SK-N-SH treated with all-trans-retinoic acid at 6 μM for 48 hours (cell line): ENCODE measurements around the gene CYP2U1.

Experiments
- ATAC-seq: fragments of 200-7000 bp; cut with Tn5 transposase; 3 replicates; pipeline ENCODE4 v1.9.1; 2020; ENCODE audit warnings: mild to moderate bottlenecking, moderate library complexity
- ARNTL ChIP-seq: fragments of 450-650 bp; formaldehyde crosslinking; IDR thresholded peaks from 2 replicates; pipeline ENCODE4 v1.5.0; 2020; ENCODE audit warnings: low read depth, mild to moderate bottlenecking, moderate library complexity, borderline replicate concordance
- BACH2 ChIP-seq: fragments of 250-450 bp; sonication (Bioruptor Pico); IDR thresholded peaks from 2 replicates; pipeline ENCODE4 v1.9.0; 2021; ENCODE audit warnings: mild to moderate bottlenecking, borderline replicate concordance
- CSDC2 ChIP-seq: fragments of 250-450 bp; sonication (Bioruptor Pico); IDR thresholded peaks from 2 replicates; pipeline ENCODE4 v1.5.0; 2020; ENCODE audit warnings: mild to moderate bottlenecking, moderate library complexity
- ESRRG ChIP-seq: fragments of 250-450 bp; sonication (Bioruptor Pico); IDR thresholded peaks from 2 replicates; pipeline ENCODE4 v1.6.1; 2021; ENCODE audit warnings: mild to moderate bottlenecking
- GLIS3 ChIP-seq: fragments of 250-450 bp; sonication (Bioruptor Pico); IDR thresholded peaks from 2 replicates; pipeline ENCODE4 v1.5.0; 2020; ENCODE audit warnings: mild to moderate bottlenecking, moderate library complexity
- ISL1 ChIP-seq: fragments of 250-450 bp; sonication (Bioruptor Pico); IDR thresholded peaks from 2 replicates; pipeline ENCODE4 v2.1.2; 2022; ENCODE audit warnings: mild to moderate bottlenecking, moderate library complexity
- OSR1 ChIP-seq: fragments of 250-450 bp; sonication (Bioruptor Pico); IDR thresholded peaks from 2 replicates; pipeline ENCODE4 v1.8.0; 2022; ENCODE audit warnings: moderate library complexity, mild to moderate bottlenecking, inconsistent platforms
- PPARA ChIP-seq: fragments of 250-450 bp; sonication (Bioruptor Pico); IDR thresholded peaks from 2 replicates; pipeline ENCODE4 v1.5.0; 2020; ENCODE audit warnings: mild to moderate bottlenecking, borderline replicate concordance
- RARB ChIP-seq: fragments of 250-450 bp; sonication (Bioruptor Pico); IDR thresholded peaks from 2 replicates; pipeline ENCODE4 v1.8.0; 2021; ENCODE audit warnings: mild to moderate bottlenecking, moderate library complexity
- SNAI2 ChIP-seq: fragments of 250-450 bp; sonication (Bioruptor Pico); IDR thresholded peaks from 2 replicates; pipeline ENCODE4 v1.5.0; 2020; ENCODE audit warnings: mild to moderate bottlenecking, moderate library complexity
- TCF4 ChIP-seq: fragments of 250-450 bp; sonication (Bioruptor Pico); IDR thresholded peaks from 2 replicates; pipeline ENCODE4 v1.8.0; 2021; ENCODE audit warnings: mild to moderate bottlenecking, moderate library complexity, borderline replicate concordance
- TOX ChIP-seq: fragments of 250-450 bp; sonication (Bioruptor Pico); IDR thresholded peaks from 2 replicates; pipeline ENCODE4 v1.8.0; 2021; ENCODE audit warnings: mild to moderate bottlenecking, moderate library complexity, borderline replicate concordance
- ZC3H10 ChIP-seq: fragments of 250-450 bp; sonication (Bioruptor Pico); IDR thresholded peaks from 2 replicates; pipeline ENCODE4 v1.5.1; 2021; ENCODE audit warnings: mild to moderate bottlenecking, moderate library complexity
- ZFP3 ChIP-seq: fragments of 250-450 bp; sonication (Bioruptor Pico); IDR thresholded peaks from 2 replicates; pipeline ENCODE4 v1.5.0; 2020; ENCODE audit warnings: mild to moderate bottlenecking, moderate library complexity
- ZFP30 ChIP-seq: fragments of 450-650 bp; formaldehyde crosslinking; IDR thresholded peaks from 2 replicates; pipeline ENCODE4 v1.5.0; 2022; ENCODE audit warnings: mild to moderate bottlenecking, moderate library complexity
- ZNF565 ChIP-seq: fragments of 450-650 bp; formaldehyde crosslinking; conservative IDR thresholded peaks from 2 replicates; pipeline ENCODE4 v1.5.0; 2020; ENCODE audit warnings: low read depth, mild to moderate bottlenecking, moderate library complexity
- ZNF70 ChIP-seq: fragments of 450-650 bp; formaldehyde crosslinking; IDR thresholded peaks from 2 replicates; pipeline ENCODE4 v1.5.0; 2020; ENCODE audit warnings: mild to moderate bottlenecking, moderate library complexity
- ZNF8 ChIP-seq: fragments of 450-650 bp; formaldehyde crosslinking; IDR thresholded peaks from 2 replicates; pipeline ENCODE4 v1.5.0; 2020; ENCODE audit warnings: mild to moderate bottlenecking, moderate library complexity
- TF ChIP-seq, protein P1 (sequence below): fragments of 250-450 bp; sonication (Bioruptor Pico); IDR thresholded peaks from 2 replicates; pipeline ENCODE4 v1.5.0; 2020; ENCODE audit warnings: mild to moderate bottlenecking, moderate library complexity
- TF ChIP-seq, protein P2 (sequence below): fragments of 250-450 bp; sonication (Bioruptor Pico); IDR thresholded peaks from 2 replicates; pipeline ENCODE4 v1.5.1; 2021; ENCODE audit warnings: mild to moderate bottlenecking, moderate library complexity
- TF ChIP-seq, protein P3 (sequence below): fragments of 250-450 bp; sonication (Bioruptor Pico); IDR thresholded peaks from 2 replicates; pipeline ENCODE4 v1.5.1; 2020; ENCODE audit warnings: low read depth, mild to moderate bottlenecking, moderate library complexity
- TF ChIP-seq, protein P4 (sequence below): fragments of 250-450 bp; sonication (Bioruptor Pico); IDR thresholded peaks from 2 replicates; pipeline ENCODE4 v1.8.0; 2021; ENCODE audit warnings: low read depth, mild to moderate bottlenecking, moderate library complexity, borderline replicate concordance

Gene CYP2U1

DNA sequence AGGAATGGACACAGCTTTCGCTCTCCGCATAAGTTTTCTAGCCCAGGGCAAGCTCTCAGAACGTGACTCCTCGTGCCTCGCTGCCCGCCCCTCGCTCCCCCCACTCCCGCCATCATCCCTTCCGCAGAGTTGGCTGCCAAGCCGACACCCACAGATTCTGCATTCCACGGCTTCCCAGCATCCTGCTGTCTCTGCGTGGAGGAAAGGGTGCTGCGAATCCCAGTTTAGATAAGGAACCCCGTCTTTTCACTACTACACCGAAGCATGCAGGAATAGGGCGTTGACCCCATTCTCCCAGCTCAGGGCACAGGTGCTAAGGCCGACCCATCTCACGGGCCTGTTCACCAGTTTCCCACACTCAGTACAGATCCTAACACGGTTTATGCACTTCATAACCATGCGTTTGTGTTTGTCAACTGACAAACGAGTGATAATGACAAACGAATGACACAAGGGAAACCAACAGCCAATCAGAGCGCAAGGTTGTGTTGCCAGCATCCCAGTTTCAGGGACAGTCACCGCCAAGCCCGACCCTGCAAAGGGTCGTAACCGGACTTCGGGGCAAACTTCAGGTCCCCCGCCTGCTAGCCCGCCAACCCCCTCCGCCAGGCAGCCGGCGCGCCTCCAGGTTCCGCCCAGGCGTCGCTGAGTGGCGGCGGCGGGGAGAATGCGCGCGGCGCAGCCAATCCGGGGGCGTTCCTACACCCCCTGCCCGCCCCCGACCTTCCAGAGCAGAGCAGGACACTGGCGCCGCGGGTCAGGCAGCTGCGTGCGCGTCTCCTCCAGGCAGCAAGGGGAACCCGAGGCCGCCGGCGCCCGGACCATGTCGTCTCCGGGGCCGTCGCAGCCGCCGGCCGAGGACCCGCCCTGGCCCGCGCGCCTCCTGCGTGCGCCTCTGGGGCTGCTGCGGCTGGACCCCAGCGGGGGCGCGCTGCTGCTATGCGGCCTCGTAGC lies at the start of gene CYP2U1:
Gene CYP2U1, plus strand, starts transcription at position 729 of the 954 bp plus-strand sequence. Its CDS starts 95 bp downstream, at position 824.
- peak; percentile 98 for ATAC-seq
- TF ChIP-seq, protein P1, sequence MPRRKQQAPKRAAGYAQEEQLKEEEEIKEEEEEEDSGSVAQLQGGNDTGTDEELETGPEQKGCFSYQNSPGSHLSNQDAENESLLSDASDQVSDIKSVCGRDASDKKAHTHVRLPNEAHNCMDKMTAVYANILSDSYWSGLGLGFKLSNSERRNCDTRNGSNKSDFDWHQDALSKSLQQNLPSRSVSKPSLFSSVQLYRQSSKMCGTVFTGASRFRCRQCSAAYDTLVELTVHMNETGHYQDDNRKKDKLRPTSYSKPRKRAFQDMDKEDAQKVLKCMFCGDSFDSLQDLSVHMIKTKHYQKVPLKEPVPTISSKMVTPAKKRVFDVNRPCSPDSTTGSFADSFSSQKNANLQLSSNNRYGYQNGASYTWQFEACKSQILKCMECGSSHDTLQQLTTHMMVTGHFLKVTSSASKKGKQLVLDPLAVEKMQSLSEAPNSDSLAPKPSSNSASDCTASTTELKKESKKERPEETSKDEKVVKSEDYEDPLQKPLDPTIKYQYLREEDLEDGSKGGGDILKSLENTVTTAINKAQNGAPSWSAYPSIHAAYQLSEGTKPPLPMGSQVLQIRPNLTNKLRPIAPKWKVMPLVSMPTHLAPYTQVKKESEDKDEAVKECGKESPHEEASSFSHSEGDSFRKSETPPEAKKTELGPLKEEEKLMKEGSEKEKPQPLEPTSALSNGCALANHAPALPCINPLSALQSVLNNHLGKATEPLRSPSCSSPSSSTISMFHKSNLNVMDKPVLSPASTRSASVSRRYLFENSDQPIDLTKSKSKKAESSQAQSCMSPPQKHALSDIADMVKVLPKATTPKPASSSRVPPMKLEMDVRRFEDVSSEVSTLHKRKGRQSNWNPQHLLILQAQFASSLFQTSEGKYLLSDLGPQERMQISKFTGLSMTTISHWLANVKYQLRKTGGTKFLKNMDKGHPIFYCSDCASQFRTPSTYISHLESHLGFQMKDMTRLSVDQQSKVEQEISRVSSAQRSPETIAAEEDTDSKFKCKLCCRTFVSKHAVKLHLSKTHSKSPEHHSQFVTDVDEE = 0 out of 2 replicates have a peak, but pooled peaks have one; percentile 23
- no peak; the same call in 1 of the 2 replicates for TF ChIP-seq ZFP30 (CRISPR knock-in tag)
- no peak for TF ChIP-seq CSDC2 (CRISPR knock-in tag)
- no peak for TF ChIP-seq BACH2 (CRISPR knock-in tag)
- no peak for TF ChIP-seq PPARA
- peak; percentile 7; the same call in 1 of the 2 replicates for TF ChIP-seq SNAI2 (CRISPR knock-in tag)
- TF ChIP-seq ARNTL (CRISPR knock-in tag) = no peak
- no peak for TF ChIP-seq ZFP3 (CRISPR knock-in tag)
- TF ChIP-seq TCF4 = no peak
- no peak for TF ChIP-seq TOX
- no peak for TF ChIP-seq OSR1 (CRISPR knock-in tag)

DNA sequence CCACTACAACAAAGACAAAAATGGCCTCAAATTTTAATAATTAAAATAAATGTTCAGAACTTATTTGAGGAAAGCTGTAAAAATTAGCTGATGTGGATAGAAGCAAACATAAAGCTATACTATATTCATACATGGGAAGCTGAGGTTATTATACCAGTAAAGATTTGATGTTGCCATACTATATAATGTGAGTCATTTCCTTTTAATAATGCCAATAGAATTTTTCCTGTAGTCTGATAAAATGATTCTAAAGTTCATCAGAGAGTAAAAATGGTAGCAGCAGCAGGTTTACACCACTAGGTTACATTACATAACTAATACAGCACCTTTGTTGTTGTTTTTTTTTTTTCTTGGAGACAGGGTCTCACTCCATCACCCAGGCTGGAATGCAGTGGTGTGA lies 45.5 kb upstream of the CYP2U1 start:
- no peak for ATAC-seq
- TF ChIP-seq SNAI2 (CRISPR knock-in tag) (no peak), GLIS3 (CRISPR knock-in tag) (no peak), ZFP3 (CRISPR knock-in tag) (no peak), RARB (no peak), ZNF70 (no peak), CSDC2 (CRISPR knock-in tag) (no peak), ZNF565 (CRISPR knock-in tag) (no peak), ISL1 (CRISPR knock-in tag) (no peak), ARNTL (CRISPR knock-in tag) (no peak), ZNF8 (no peak), ZC3H10 (CRISPR knock-in tag) (no peak), ESRRG (CRISPR knock-in tag) (no peak)
- TF ChIP-seq, protein P2, sequence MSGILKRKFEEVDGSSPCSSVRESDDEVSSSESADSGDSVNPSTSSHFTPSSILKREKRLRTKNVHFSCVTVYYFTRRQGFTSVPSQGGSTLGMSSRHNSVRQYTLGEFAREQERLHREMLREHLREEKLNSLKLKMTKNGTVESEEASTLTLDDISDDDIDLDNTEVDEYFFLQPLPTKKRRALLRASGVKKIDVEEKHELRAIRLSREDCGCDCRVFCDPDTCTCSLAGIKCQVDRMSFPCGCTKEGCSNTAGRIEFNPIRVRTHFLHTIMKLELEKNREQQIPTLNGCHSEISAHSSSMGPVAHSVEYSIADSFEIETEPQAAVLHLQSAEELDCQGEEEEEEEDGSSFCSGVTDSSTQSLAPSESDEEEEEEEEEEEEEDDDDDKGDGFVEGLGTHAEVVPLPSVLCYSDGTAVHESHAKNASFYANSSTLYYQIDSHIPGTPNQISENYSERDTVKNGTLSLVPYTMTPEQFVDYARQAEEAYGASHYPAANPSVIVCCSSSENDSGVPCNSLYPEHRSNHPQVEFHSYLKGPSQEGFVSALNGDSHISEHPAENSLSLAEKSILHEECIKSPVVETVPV (CRISPR knock-in tag) = no peak
- TF ChIP-seq, protein P3, sequence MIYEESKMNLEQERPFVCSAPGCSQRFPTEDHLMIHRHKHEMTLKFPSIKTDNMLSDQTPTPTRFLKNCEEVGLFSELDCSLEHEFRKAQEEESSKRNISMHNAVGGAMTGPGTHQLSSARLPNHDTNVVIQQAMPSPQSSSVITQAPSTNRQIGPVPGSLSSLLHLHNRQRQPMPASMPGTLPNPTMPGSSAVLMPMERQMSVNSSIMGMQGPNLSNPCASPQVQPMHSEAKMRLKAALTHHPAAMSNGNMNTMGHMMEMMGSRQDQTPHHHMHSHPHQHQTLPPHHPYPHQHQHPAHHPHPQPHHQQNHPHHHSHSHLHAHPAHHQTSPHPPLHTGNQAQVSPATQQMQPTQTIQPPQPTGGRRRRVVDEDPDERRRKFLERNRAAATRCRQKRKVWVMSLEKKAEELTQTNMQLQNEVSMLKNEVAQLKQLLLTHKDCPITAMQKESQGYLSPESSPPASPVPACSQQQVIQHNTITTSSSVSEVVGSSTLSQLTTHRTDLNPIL (CRISPR knock-in tag) = no peak
- TF ChIP-seq, protein P1 = no peak
- TF ChIP-seq, all 23 proteins: peak for 0

DNA sequence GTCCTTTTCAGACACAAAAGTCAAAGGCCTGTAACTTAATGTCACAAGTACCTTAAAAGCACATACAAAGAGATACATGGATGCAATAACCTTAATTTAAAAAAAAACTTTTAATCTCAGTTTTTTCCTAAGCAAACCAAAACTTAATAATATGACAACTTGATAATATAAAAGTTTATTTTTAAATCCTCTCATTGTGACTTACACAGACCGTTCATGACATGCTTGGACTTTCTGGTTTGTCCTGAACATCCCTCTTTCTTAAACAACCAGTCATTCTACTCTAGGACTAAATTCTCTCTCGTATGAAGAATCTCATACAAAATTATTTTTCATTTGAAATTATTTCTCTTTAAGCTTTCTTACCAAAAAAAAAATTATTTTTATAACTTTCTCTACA lies 43.1 kb upstream of the CYP2U1 start:
- no peak for ATAC-seq
- TF ChIP-seq TOX (no peak), ZFP3 (CRISPR knock-in tag) (no peak), GLIS3 (CRISPR knock-in tag) (no peak), SNAI2 (CRISPR knock-in tag) (no peak), RARB (no peak), CSDC2 (CRISPR knock-in tag) (no peak), ARNTL (CRISPR knock-in tag) (no peak), ZNF8 (no peak), ISL1 (CRISPR knock-in tag) (no peak), ZNF565 (CRISPR knock-in tag) (no peak), ZNF70 (no peak), OSR1 (CRISPR knock-in tag) (no peak), ESRRG (CRISPR knock-in tag) (no peak), PPARA (no peak)
- TF ChIP-seq, protein P2 (CRISPR knock-in tag) = no peak
- TF ChIP-seq, protein P4, sequence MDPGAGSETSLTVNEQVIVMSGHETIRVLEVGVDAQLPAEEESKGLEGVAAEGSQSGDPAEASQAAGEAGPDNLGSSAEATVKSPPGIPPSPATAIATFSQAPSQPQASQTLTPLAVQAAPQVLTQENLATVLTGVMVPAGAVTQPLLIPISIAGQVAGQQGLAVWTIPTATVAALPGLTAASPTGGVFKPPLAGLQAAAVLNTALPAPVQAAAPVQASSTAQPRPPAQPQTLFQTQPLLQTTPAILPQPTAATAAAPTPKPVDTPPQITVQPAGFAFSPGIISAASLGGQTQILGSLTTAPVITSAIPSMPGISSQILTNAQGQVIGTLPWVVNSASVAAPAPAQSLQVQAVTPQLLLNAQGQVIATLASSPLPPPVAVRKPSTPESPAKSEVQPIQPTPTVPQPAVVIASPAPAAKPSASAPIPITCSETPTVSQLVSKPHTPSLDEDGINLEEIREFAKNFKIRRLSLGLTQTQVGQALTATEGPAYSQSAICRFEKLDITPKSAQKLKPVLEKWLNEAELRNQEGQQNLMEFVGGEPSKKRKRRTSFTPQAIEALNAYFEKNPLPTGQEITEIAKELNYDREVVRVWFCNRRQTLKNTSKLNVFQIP (CRISPR knock-in tag) = no peak
- TF ChIP-seq, protein P3 (CRISPR knock-in tag) = no peak
